ENCODE results near the gene VSTM4.

- no peak for TF ChIP-seq JUND (IDR thresholded peaks at IDR 0.05)
- TF ChIP-seq CTCF (IDR thresholded peaks at IDR 0.05 in 2 of 3, conservative IDR thresholded peaks at IDR 0.05 in 1 of 3; ENCODE audit: borderline replicate concordance in 1 of 3, insufficient read depth in 1 of 3, low read depth in 2 of 3, low read length in 2 of 3), result no peak
- no peak for TF ChIP-seq POLR2A (IDR thresholded peaks at IDR 0.05; ENCODE audit: borderline replicate concordance, extremely low read depth, insufficient read depth, insufficient read length)
- TF ChIP-seq POLR2AphosphoS5 (IDR thresholded peaks at IDR 0.05; ENCODE audit: low read depth, low read length), result no peak
These were observed 8.9 kb upstream of the VSTM4 start for GRCh38 chr10:49123981-49124950.
